Right atrium auricular region (tissue), 2 donors: ENCODE measurements around the gene FNIP2. TPM values are rescaled to one million over a fixed set of nuclear protein-coding genes. Genes with fewer than 3 reads are reported as not detected.
"Not testable (repeated sequence)": the region's sequence is repeated elsewhere in the genome, so short reads cannot be mapped to it uniquely, and the experiment has no call there.

Experiments used
- DNase-seq: peaks from one replicate; pipeline ENCODE4 v3.0.0-alpha.2; 2019; ENCODE audit warnings: low spot score
- H3K27ac ChIP-seq, 2 donors: fragments of 200-600 bp; sonication (generic); 1 replicate in 1 of 2; 2 replicates in 1 of 2; pipeline ENCODE4 v1.5.1; 2016 to 2019
- H3K27me3 ChIP-seq, 2 donors: fragments of 200-600 bp; sonication (generic); one replicate each; pipeline versions ENCODE4 v1.5.1 to v1.6.0; 2017 to 2019
- H3K36me3 ChIP-seq: fragments of 200-600 bp; sonication (generic); one replicate; pipeline ENCODE4 v1.5.1; 2016
- H3K4me1 ChIP-seq, 2 donors: fragments of 200-600 bp; sonication (generic); one replicate each; pipeline versions ENCODE4 v1.5.1 to v1.6.0; 2017 to 2019
- H3K4me3 ChIP-seq, 2 donors: fragments of 200-600 bp; sonication (generic); 1 replicate in 1 of 2; 2 replicates in 1 of 2; pipeline ENCODE4 v1.5.1; 2017 to 2019; ENCODE audit warnings: mild to moderate bottlenecking in 1 of 2, moderate library complexity in 1 of 2
- H3K9me3 ChIP-seq, 2 donors: fragments of 200-600 bp; sonication (generic); one replicate each; pipeline ENCODE4 v1.5.1; 2019
- total RNA-seq, 2 donors: library from RNA; depleted of rRNA; stranded (reverse); fragments of >200 nt; gene quantifications; one replicate each; pipeline ENCODE4 v1.1.0, GENCODE V29; 2016
- TF ChIP-seq, protein P1 (sequence below), 2 donors: fragments of 200-600 bp; sonication (generic); IDR thresholded peaks; one replicate each; pipeline ENCODE4 v1.5.1; 2019; ENCODE audit warnings: antibody characterized with exemption in 2 of 2

FNIP2 gene
- total RNA-seq, 2 donors from 2014 or later = 38.3 to 42.4 TPM

DNA sequence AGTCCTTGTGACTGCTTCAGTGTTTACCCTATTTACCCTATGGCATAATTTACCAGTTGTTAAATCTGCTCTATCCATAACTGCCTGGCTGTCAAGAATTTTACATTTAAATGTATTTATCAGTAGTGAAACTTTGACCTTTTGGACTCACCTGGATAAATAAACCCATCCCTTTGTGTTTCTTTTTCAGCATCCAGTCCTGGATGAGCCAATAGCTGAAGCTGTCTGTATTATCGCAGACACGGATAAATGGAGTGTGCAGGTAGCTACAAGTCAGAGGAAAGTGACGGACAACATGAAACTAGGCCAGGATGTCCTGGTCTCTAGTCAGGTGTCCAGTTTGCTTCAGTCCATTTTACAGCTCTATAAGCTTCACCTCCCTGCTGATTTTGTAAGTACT is 122.4 kb downstream of the FNIP2 start:
- Histone ChIP-seq H3K4me1 (peaks cover 0 to 6% of the 10 kb centered on the region in 2 donors), H3K36me3 (peaks cover 30% of the 10 kb centered on the region), H3K9me3 (no peaks in the 10 kb centered on the region), H3K4me3 (no peak overlapping the region), H3K27me3 (no peaks in the 10 kb centered on the region), H3K27ac (no peak overlapping the region)
- no peak for DNase-seq
- TF ChIP-seq, protein P1, sequence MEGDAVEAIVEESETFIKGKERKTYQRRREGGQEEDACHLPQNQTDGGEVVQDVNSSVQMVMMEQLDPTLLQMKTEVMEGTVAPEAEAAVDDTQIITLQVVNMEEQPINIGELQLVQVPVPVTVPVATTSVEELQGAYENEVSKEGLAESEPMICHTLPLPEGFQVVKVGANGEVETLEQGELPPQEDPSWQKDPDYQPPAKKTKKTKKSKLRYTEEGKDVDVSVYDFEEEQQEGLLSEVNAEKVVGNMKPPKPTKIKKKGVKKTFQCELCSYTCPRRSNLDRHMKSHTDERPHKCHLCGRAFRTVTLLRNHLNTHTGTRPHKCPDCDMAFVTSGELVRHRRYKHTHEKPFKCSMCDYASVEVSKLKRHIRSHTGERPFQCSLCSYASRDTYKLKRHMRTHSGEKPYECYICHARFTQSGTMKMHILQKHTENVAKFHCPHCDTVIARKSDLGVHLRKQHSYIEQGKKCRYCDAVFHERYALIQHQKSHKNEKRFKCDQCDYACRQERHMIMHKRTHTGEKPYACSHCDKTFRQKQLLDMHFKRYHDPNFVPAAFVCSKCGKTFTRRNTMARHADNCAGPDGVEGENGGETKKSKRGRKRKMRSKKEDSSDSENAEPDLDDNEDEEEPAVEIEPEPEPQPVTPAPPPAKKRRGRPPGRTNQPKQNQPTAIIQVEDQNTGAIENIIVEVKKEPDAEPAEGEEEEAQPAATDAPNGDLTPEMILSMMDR (IDR thresholded peaks at IDR 0.05) = no peak

DNA sequence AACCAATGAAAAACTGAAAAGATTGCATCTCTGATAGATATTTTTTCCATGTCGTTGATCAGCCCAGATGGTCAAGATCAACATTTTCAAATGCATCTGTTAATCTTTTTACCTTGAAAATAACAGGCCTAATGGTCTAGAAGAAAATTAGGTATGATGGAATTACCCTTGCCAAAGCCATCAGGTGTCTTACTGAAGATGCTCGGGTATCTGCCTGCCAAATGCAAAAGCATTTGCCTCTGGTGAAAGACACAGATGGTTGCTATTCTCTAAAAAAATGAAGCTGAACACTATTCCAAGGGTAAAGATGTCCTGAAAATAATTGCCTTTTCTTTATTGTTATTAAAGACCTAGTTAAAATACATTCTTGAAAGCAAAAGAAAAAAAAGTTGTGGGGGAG is 126.0 kb downstream of the FNIP2 start:
- Histone ChIP-seq H3K9me3 (no peaks in the 10 kb centered on the region), H3K36me3 (peaks cover 41% of the 10 kb centered on the region), H3K4me1 (peaks cover 0 to 17% of the 10 kb centered on the region in 2 donors), H3K4me3 (no peak overlapping the region), H3K27ac (no peak overlapping the region), H3K27me3 (no peaks in the 10 kb centered on the region)
- DNase-seq = no peak
- TF ChIP-seq, protein P1 (IDR thresholded peaks at IDR 0.05) = no peak

DNA sequence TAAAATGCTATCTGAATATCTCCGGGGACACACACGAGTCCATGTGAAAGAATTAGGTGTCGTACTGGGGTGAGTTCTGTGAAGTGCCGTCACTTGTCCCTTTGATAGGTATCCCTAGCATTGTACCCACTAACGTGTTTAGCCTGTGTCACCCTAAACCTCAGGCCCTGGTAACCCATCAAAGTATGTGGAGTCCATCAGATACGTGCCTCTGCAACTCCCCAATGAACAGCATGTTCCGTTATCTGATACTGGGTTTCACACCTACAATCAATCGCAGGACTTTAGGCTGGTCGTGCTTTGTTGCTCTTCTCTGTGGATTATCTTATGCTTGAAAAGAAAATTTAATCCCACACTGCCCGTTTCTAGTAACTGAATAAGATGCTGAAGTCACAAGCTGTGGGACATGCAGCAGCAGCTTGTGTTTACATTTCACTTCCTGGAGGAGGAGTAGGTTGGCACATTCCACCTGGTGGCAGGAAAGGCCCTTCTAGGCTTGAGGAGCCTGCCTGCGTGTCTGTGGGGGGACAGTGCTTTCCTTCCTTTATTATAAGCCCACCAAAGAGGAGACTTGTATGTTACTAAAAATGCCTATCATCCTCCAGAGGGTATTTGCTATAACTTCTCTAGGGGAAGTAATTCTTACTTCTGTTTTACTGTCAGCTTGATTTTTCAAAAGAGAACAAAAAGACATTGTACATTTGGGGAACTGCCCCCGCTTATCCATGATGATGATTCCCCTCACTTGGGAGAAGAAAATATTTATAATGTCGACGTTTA is 127.2 kb downstream of the FNIP2 start:
- peaks cover 0 to 17% of the 10 kb centered on the region in 2 donors for H3K4me1 ChIP-seq
- H3K27me3 ChIP-seq = no peaks in the 10 kb centered on the region
- H3K4me3 ChIP-seq = no peak overlapping the region
- TF ChIP-seq, protein P1 (IDR thresholded peaks at IDR 0.05) = peak in 1 of 2 donors; percentile 26
- peaks cover 46% of the 10 kb centered on the region for H3K36me3 ChIP-seq
- H3K27ac ChIP-seq = peak overlapping the region in 1 of 2 donors; percentile 18
- DNase-seq = no peak
- H3K9me3 ChIP-seq = no peaks in the 10 kb centered on the region

DNA sequence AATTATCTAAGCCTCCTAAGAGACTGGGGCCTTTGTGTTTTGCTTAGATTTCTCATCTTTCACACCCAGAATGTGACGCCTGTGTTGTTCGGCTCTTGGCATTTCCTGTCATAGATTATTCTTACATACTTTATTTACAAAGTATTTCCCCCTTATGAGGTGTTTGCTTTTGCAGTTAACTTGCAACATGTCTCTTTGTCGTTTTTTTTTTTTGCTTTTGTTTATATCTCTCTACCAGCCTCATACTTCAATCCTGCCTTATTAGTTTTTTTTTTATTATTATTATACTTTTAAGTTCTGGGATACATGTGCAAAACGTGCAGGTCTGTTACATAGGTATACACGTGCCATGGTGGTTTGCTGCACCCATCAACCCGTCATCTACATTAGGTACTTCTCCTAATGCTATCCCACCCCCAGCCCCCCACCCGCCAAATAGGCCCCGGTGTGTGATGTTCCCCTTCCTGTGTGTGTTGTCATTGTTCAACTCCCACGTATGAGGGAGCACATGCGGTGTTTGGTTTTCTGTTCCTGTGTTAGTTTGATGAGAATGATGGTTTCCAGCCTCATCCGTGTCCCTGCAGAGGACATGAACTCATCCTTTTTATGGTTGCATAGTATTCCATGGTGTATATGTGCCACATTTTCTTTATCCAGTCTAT is 127.9 kb downstream of the FNIP2 start:
- not testable (repeated sequence) for H3K9me3 ChIP-seq, DNase-seq, H3K4me3 ChIP-seq, H3K27me3 ChIP-seq
- Histone ChIP-seq H3K27ac (peak overlapping the region in 1 of 2 donors; percentile 18), H3K4me1 (peaks cover 0 to 17% of the 10 kb centered on the region in 2 donors), H3K36me3 (peaks cover 47% of the 10 kb centered on the region)

DNA sequence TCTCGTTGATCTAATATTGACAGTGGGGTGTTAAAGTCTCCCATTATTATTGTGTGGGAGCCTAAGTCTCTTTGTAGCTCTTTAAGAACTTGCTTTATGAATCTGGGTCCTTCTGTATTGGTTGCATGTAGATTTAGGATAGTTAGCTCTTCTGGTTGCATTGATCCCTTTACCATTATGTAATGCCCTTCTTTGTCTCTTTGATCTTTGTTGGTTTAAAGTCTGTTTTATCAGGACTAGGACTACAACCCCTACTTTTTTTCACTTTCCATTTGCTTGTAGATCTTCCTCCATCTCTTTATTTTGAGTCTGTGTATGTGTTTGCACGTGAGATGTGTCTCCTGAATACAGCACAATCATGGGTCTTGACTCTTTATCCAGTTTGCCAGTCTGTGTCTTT is 131.6 kb downstream of the FNIP2 start:
- not testable (repeated sequence) for H3K9me3 ChIP-seq, H3K27me3 ChIP-seq, H3K27ac ChIP-seq, DNase-seq, H3K4me3 ChIP-seq
- Histone ChIP-seq H3K36me3 (peaks cover 50% of the 10 kb centered on the region), H3K4me1 (peaks cover 0 to 24% of the 10 kb centered on the region in 2 donors)

DNA sequence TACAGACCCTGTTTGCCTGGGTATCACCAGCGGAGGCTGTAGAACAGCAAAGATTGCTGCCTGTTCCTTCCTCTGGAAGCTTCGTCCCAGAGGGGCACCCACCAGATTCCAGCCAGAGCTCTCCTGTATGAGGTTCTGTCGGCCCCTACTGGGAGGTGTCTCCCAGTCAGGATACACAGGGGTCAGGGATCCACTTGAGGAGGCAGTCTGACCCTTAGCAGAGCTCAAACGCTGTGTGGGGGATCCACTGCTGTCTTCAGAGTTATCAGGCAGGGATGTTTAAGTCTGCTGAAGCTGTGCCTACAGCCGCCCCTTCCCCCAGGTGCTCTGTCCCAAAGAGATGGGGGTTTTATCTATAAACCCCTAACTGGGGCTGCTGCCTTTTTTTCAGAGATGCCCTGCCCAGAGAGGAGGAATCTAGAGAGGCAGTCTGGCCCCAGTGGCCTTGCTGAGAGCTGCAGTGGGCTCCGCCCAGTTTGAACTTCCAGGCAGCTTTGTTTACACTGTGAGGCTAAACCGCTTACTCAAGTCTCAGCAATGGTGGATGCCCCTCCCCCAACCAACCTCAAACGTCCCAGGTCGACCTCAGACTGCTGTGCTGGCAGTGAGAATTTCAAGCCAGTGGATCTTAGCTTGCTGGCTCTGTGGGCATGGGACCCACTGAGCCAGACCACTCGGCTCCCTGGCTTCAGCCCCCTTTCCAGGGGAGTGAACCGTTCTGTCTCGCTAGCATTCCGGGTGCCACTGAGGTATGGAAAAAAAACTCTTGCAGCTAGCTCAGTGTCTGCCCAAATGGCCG is 133.7 kb downstream of the FNIP2 start:
- peaks cover 0 to 14% of the 10 kb centered on the region in 2 donors for H3K4me1 ChIP-seq
- H3K27ac ChIP-seq, H3K4me3 ChIP-seq, DNase-seq, H3K27me3 ChIP-seq, H3K9me3 ChIP-seq: not testable (repeated sequence)
- peaks cover 44% of the 10 kb centered on the region for H3K36me3 ChIP-seq

DNA sequence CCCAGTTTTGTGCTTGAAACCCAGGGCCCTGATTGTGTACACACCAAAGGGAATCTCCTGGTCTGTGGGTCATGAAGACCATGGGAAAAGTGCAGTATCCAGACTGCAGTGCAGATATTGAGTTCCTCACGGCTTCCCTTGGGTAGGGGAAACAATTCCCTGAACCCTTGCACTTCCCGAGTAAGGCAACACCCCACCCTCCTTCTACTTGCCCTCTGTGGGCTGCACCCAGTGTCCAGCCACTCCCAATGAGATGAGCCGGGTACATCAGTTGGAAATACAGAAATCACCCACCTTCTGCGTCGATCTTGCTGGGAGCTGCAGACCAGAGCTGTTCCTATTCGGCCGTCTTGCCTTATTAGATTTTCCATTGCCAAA is 134.2 kb downstream of the FNIP2 start:
- Histone ChIP-seq H3K4me3 (no peak overlapping the region), H3K9me3 (no peaks in the 10 kb centered on the region), H3K27ac (no peak overlapping the region), H3K4me1 (peaks cover 0 to 14% of the 10 kb centered on the region in 2 donors), H3K27me3 (no peaks in the 10 kb centered on the region), H3K36me3 (peaks cover 44% of the 10 kb centered on the region)
- TF ChIP-seq, protein P1 (IDR thresholded peaks at IDR 0.05) = no peak
- no peak for DNase-seq
